Endothelial cell of umbilical vein (primary cell): ENCODE data around the gene LRG1. TPM values are rescaled to one million over a fixed set of nuclear protein-coding genes. Genes with fewer than 3 reads are reported as not detected.

Experiments
- BruUV-seq: library from RNA; stranded (reverse); fragments of 400-500 nt; replicated peaks from 2 replicates; lab custom pipeline; 2021; lab: Mats Ljungman, UMichigan
- CTCF ChIA-PET: fragments of 300-600, 350-600 bp; sonication (Branson Sonifier 250); formaldehyde crosslinking; loops from one replicate; lab custom pipeline; 2021; ENCODE audit warnings: antibody characterized with exemption, inconsistent platforms; lab: Charles Lee
- POLR2A ChIA-PET: fragments of 300-600, 350-600 bp; sonication (Branson Sonifier 250); formaldehyde crosslinking; loops from one replicate; lab custom pipeline; 2021; ENCODE audit warnings: antibody characterized with exemption, inconsistent platforms; lab: Charles Lee
- DNase-seq: peaks from one replicate; pipeline ENCODE4 v3.0.0-alpha.2; 2011; ENCODE audit warnings: low read depth, low spot score
- FAIRE-seq: peaks from 2 replicates; lab custom pipeline; 2011; peaks lifted over from hg19 to GRCh38; lab: Jason Lieb, UNC
- H2AFZ ChIP-seq: 2 replicates; pipeline ENCODE4 v1.6.0; 2012; ENCODE audit warnings: low read depth, low read length, control low read depth, inconsistent platforms
- H3K27ac ChIP-seq: 2 replicates; pipeline ENCODE4 v1.5.1; 2011; ENCODE audit warnings: low read depth, mild to moderate bottlenecking, control low read depth, low read length, moderate library complexity; ENCODE audit not compliant: insufficient read depth
- H3K27me3 ChIP-seq, 2 experiments: 2 replicates each; pipeline versions ENCODE4 v1.6.0 to v1.6.1; 2011; ENCODE audit warnings: low read length in 2 of 2, mixed read lengths in 1 of 2; ENCODE audit not compliant: control insufficient read depth in 2 of 2, insufficient read depth in 2 of 2
- H3K36me3 ChIP-seq, 2 experiments: 2 replicates in 1 of 2; 3 replicates in 1 of 2; pipeline ENCODE4 v1.5.1; 2011; ENCODE audit warnings: low read length in 2 of 2, mild to moderate bottlenecking in 1 of 2, moderate library complexity in 1 of 2; ENCODE audit not compliant: control insufficient read depth in 2 of 2, insufficient read depth in 2 of 2; ENCODE audit errors: extremely low read depth in 1 of 2
- H3K4me1 ChIP-seq: 3 replicates; pipeline ENCODE4 v1.5.1; 2011; ENCODE audit warnings: mild to moderate bottlenecking, low read length; ENCODE audit not compliant: control insufficient read depth, insufficient read depth; ENCODE audit errors: extremely low read depth
- H3K4me2 ChIP-seq: 2 replicates; pipeline ENCODE4 v1.6.1; 2011; ENCODE audit warnings: low read length, control low read depth, mixed read lengths; ENCODE audit not compliant: insufficient read depth
- H3K4me3 ChIP-seq, 3 experiments: fragments of 200-600 bp in 1 of 3; sonication (generic), shearing (Covaris generic) in 1 of 3; replicated peaks in 1 of 3; 2 replicates each; pipeline ENCODE4 v1.5.1; 2011 to 2016; ENCODE audit warnings: control low read depth in 3 of 3, low read length in 3 of 3, mild to moderate bottlenecking in 2 of 3, inconsistent platforms in 1 of 3, low read depth in 1 of 3, moderate library complexity in 1 of 3; ENCODE audit not compliant: insufficient read depth in 1 of 3
- H3K79me2 ChIP-seq: 2 replicates; pipeline ENCODE4 v1.6.0; 2012; ENCODE audit warnings: low read length, inconsistent platforms; ENCODE audit not compliant: control insufficient read depth, insufficient read depth
- H3K9ac ChIP-seq: replicated peaks from 2 replicates; pipeline ENCODE3; 2011; ENCODE audit warnings: low read length, control low read depth; ENCODE audit not compliant: insufficient read depth; ENCODE audit errors: extremely low read depth
- H3K9me1 ChIP-seq: replicated peaks from 3 replicates; pipeline ENCODE4 v1.6.0; 2011; ENCODE audit warnings: mild to moderate bottlenecking, low read length; ENCODE audit not compliant: control insufficient read depth, insufficient read depth; ENCODE audit errors: extremely low read depth
- H3K9me3 ChIP-seq: replicated peaks from 2 replicates; pipeline ENCODE4 v1.5.1; 2012; ENCODE audit warnings: low read length, inconsistent platforms; ENCODE audit not compliant: control insufficient read depth, insufficient read depth
- H4K20me1 ChIP-seq: replicated peaks from 2 replicates; pipeline ENCODE3; 2011; ENCODE audit warnings: mild to moderate bottlenecking, low read length; ENCODE audit not compliant: control insufficient read depth, insufficient read depth; ENCODE audit errors: extremely low read depth
- CTCF ChIP-seq, 2 donors: IDR thresholded peaks; 1 replicate in 1 of 2; 2 replicates in 1 of 2; pipeline ENCODE4 v1.5.1; 2011; ENCODE audit warnings: low read length in 2 of 2, mild to moderate bottlenecking in 2 of 2, moderate library complexity in 2 of 2, control low read depth in 1 of 2, inconsistent platforms in 1 of 2, low read depth in 1 of 2; ENCODE audit not compliant: insufficient read depth in 1 of 2; ENCODE audit errors: extremely low read depth in 1 of 2
- EZH2 ChIP-seq: IDR thresholded peaks from 2 replicates; pipeline ENCODE4 v1.6.1; 2012; ENCODE audit warnings: borderline replicate concordance, low read depth, mild to moderate bottlenecking, moderate library complexity, low read length, inconsistent platforms; ENCODE audit not compliant: severe bottlenecking
- FOS ChIP-seq: IDR thresholded peaks from 2 replicates; pipeline ENCODE4 v1.6.1; 2011; ENCODE audit warnings: mild to moderate bottlenecking, low read length, moderate library complexity, borderline replicate concordance; ENCODE audit not compliant: insufficient read depth
- GATA2 ChIP-seq: IDR thresholded peaks from 2 replicates; pipeline ENCODE4 v1.7.0; 2011; ENCODE audit warnings: low read depth, mild to moderate bottlenecking, moderate library complexity, mixed read lengths, low read length; ENCODE audit not compliant: insufficient read length, insufficient read depth
- JUN ChIP-seq: IDR thresholded peaks from 2 replicates; pipeline ENCODE4 v1.6.1; 2011; ENCODE audit warnings: borderline replicate concordance, low read depth; ENCODE audit not compliant: insufficient read length, insufficient read depth
- MAX ChIP-seq: IDR thresholded peaks from 2 replicates; pipeline ENCODE4 v1.6.1; 2011; ENCODE audit not compliant: insufficient read depth, insufficient read length
- MYC ChIP-seq: IDR thresholded peaks from one replicate; pipeline ENCODE4 v1.6.1; 2011; ENCODE audit warnings: mild to moderate bottlenecking, low read depth, low read length
- POLR2A ChIP-seq: IDR thresholded peaks from 2 replicates; pipeline ENCODE4 v1.6.1; 2012; ENCODE audit warnings: low read depth, mild to moderate bottlenecking, control low read depth, low read length
- POLR2AphosphoS5 ChIP-seq: IDR thresholded peaks from 2 replicates; pipeline ENCODE4 v1.6.1; 2012; ENCODE audit warnings: low read depth, mild to moderate bottlenecking, control low read depth, low read length, moderate library complexity; ENCODE audit not compliant: insufficient read depth
- dilution Hi-C: fragments of 300-500 bp; cut with MboI; formaldehyde crosslinking; loops from one replicate; pipeline ENCODE4 v1.15.0; 2019; ENCODE audit warnings: low sequenced_read_pairs; ENCODE audit not compliant: extremely low pct_ligation_motif_present
- intact Hi-C: fragments of 100-400 bp; cut with micrococcal nuclease; formaldehyde crosslinking; loops from one replicate; pipeline ENCODE4 v1.10.0; 2022
- polyA plus RNA-seq, 4 experiments: library from polyadenylated mRNA; depleted of rRNA in 3 of 4; stranded (reverse) in 3 of 4; unstranded in 1 of 4; fragments of >200 nt; gene quantifications; 2 replicates each; pipeline versions ENCODE4 v1.2.1 to v1.2.3, GENCODE V29; 2011 to 2012; ENCODE audit warnings: missing spikeins in 1 of 4
- total RNA-seq: library from RNA; stranded (reverse); gene quantifications from 2 replicates; pipeline ENCODE4 v1.2.3, GENCODE V29; 2021

LRG1 gene
- total and polyA plus RNA-seq, 2 donors (not counting 3 experiments of a cell fraction or from before 2014, with no cell fraction given): 0.21 to 0.31 TPM

- Histone ChIP-seq H3K9me1 (no peaks in the 10 kb centered on the region), H3K4me3 (no peak overlapping the region), H4K20me1 (no peaks in the 10 kb centered on the region), H3K9me3 (no peaks in the 10 kb centered on the region), H3K27me3 (no peaks in the 10 kb centered on the region), H3K79me2 (no peaks in the 10 kb centered on the region), H2AFZ (no peak overlapping the region), H3K4me2 (no peak overlapping the region), H3K36me3 (peaks cover 2 to 42% of the 10 kb centered on the region in 2 experiments), H3K4me1 (no peaks in the 10 kb centered on the region), H3K9ac (no peak overlapping the region), H3K27ac (no peak overlapping the region)
- POLR2A ChIA-PET: no interaction called here
- FAIRE-seq: no peak
- DNase-seq: no peak
- intact Hi-C loops: no loop called here
- no TSS peak for BruUV-seq
- TF ChIP-seq MAX: no peak
- TF ChIP-seq JUN: no peak
- no peak for TF ChIP-seq GATA2
- TF ChIP-seq MYC: no peak
- no peak for TF ChIP-seq POLR2A
- no peak for TF ChIP-seq FOS
- TF ChIP-seq CTCF (IDR thresholded peaks at IDR 0.05; ENCODE audit: extremely low read depth in 1 of 2, insufficient read depth in 1 of 2, low read depth in 1 of 2, low read length in 2 of 2): no peak
- TF ChIP-seq EZH2: no peak
- no peak for TF ChIP-seq POLR2AphosphoS5
- dilution Hi-C loops: no loop called here
- CTCF ChIA-PET: interaction anchor here (0.5 kb wide), 1 partner anchor 27 kb away, joined by 3 read pairs; no protein-coding TSS in a partner anchor
These were observed 41.1 kb downstream of the LRG1 start for GRCh38 chr19:4498694-4499093.
